DND-41 (cell line): ENCODE results near the gene KRTAP22-1.

Source experiments
- EZH2 ChIP-seq: IDR thresholded peaks from 3 replicates; pipeline ENCODE4 v1.6.1; 2012; ENCODE audit warnings: borderline replicate concordance, low read depth, mild to moderate bottlenecking, moderate library complexity, low read length, inconsistent platforms; ENCODE audit not compliant: severe bottlenecking
- TF ChIP-seq, protein P1 (sequence below): IDR thresholded peaks from 2 replicates; pipeline ENCODE4 v1.5.1; 2012; ENCODE audit warnings: borderline replicate concordance, low read length, moderate library complexity, mild to moderate bottlenecking; ENCODE audit not compliant: poor library complexity, severe bottlenecking; ENCODE audit errors: extremely low read depth

DNA sequence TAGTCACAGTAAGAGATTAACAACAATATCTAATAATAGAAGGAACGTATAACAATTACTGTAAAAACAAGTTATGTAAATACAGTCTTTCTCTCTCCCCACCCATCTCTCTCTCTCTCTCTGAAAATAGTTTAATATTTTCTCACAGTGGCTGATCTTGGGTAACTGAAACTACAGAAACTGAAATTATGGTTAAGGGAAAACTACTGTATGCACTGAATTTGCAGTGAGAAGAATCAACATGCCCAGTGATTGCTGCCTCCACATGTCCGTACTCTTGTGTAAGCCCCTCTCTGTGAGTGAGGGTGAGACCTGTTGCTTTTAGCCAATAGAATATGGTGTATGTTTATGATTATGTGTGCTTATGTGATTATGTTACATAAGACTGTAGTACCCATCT is 11.2 kb downstream of the KRTAP22-1 start:
- TF ChIP-seq, protein P1, sequence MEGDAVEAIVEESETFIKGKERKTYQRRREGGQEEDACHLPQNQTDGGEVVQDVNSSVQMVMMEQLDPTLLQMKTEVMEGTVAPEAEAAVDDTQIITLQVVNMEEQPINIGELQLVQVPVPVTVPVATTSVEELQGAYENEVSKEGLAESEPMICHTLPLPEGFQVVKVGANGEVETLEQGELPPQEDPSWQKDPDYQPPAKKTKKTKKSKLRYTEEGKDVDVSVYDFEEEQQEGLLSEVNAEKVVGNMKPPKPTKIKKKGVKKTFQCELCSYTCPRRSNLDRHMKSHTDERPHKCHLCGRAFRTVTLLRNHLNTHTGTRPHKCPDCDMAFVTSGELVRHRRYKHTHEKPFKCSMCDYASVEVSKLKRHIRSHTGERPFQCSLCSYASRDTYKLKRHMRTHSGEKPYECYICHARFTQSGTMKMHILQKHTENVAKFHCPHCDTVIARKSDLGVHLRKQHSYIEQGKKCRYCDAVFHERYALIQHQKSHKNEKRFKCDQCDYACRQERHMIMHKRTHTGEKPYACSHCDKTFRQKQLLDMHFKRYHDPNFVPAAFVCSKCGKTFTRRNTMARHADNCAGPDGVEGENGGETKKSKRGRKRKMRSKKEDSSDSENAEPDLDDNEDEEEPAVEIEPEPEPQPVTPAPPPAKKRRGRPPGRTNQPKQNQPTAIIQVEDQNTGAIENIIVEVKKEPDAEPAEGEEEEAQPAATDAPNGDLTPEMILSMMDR: no peak
- TF ChIP-seq EZH2: no peak
